GM18867 (cell line): ENCODE data around the gene USP19.

Source experiments
- ATAC-seq: cut with Tn5 transposase; IDR thresholded peaks from one replicate; pipeline ENCODE4 v1.9.1; 2021; ENCODE audit warnings: mild to moderate bottlenecking, moderate library complexity; ENCODE audit not compliant: unreplicated experiment

USP19 gene

DNA sequence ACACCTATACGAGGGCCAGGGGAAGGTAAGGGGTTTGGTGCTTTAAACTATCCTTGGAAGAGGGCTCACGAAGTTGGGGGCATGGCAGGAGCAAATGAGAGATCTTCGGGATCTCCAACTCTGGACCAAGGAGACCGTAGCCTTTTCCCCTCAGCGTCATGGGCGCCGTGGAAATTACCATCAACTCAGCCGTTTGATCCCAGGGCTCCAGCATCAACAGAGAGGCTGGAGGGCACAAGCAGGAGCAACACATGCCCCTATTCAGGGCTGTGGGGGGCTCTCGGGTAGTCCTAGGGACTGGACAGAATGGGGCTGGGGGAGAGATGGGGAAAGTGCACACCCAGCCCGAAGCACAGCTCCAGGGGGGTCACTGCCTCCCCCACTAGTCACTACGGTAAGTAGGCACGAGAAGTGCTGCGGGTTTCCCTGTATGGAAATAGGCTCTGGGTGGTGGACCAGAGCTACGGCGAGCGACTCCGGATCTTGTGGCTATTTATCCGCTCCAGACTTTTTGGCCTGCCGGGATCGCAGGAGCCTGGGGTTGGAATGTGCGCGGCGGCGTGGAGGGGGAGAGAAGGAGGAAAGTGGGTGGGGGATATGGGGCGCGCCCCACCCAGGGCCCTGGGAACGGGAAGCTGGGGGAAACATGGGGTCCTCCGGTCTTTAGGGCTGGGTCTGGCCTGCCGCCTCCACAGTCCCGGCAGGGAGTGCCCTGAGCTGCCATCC lies 12.8 kb upstream of the USP19 start:
- no peak for ATAC-seq

GRCh38 chr3:49132437-49133225 lies 12.0 kb upstream of the USP19 start, which contains the start of gene LAMB2:
Gene LAMB2 (minus strand): TSS chr3:49133050. CDS start chr3:49132867, 183 bp downstream.
- no peak for ATAC-seq

DNA sequence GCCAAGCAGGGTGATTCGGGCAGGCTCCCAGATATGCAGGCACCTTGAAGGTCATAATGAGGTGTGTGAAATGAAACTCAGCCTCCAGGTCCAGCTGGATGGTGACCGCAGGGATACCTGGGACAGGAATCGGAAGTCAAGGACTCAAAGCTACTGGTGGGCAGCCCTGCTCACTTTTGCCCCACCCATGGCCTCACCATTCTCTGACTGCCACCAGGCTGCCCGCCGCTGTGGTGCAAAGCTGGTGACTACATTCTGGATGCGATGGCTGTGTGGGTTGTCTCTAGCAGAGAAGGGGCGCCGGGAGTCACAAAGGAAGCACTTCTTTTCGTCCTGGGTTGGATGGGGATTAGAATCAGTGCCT lies 11.4 kb upstream of the USP19 start:
- ATAC-seq, result no peak

GRCh38 chr3:49131576-49131975 lies 11.0 kb upstream of the USP19 start:
- ATAC-seq, result no peak

DNA sequence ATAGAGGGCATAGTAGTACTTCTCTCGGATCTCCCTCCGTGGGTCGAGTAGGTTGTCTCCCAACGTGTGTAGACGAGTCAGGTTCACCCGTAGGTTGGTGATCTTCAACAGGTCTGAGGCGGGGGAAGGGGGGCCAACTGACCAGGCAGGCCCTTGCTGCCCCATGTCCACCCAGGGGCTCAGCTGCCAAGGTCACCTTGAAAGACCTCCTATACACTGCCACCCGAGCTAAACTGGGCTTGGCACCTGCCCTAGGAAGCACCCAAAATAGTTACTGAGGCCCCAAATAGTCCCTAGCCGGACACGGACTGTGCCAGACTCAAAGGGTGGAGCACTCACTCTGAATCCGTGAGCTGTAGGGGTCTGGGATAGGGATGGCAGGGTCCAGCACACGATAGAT lies 10.4 kb upstream of the USP19 start:
- ATAC-seq, result no peak

DNA sequence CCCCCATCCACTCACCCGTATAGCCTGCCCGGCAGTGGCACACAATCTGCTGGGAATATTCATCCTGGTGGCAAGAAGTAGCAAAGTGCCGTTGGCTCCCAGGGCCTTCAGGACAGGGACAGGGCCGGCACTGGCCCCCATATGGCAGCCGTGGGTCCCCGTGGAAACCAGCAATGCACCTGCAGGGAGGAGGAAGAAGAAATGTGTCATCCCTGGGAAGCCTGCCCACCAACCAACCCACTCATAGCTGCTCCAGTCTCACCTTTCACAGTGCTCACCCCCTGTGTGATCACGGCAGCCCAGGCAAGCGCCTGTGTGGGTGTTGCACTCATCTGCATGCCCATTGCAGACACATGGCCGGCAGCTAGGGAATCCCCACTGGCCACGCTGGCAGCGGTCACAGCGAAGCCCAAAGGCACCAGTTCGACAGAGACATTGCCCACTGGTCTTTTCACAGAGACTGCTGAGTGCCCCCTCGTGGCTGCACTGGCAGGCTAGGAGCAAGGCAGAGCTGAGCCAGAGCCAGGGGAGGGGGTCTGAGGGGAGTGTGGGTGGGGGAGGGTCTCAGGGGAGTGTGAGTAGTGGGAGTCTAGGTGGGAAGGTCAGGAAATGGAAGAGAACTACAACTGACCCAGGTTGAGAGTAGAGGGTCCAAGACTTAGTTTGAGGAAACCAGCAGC lies 4.5 kb upstream of the USP19 start:
- ATAC-seq, result no peak

GRCh38 chr3:49124203-49124602 lies 3.6 kb upstream of the USP19 start:
- ATAC-seq, result no peak

DNA sequence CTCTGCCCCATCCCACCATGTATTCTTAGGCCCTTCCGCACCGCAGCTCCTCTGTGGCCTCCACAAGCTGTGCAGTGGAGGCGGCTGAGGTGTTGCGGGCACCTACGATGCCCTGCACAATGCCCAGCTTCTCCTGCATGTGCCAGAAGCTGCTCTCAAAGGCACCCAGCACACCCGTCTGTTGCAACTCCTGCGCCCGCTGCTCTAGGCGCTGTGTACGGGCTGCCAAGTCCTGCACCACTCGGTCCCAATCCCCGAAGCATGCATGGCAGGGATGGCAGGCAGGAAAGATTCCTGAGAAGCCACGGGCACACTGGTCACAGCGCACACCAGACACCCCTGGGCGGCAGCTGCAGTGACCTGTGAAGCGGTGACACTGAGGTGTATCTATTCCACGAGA lies 3.1 kb upstream of the USP19 start:
- ATAC-seq, result no peak

- ATAC-seq, result no peak
Measured at GRCh38 chr3:49122886-49123545, 2.4 kb upstream of the USP19 start.

GRCh38 chr3:49122451-49122850 lies 1.8 kb upstream of the USP19 start:
- ATAC-seq, result no peak

DNA sequence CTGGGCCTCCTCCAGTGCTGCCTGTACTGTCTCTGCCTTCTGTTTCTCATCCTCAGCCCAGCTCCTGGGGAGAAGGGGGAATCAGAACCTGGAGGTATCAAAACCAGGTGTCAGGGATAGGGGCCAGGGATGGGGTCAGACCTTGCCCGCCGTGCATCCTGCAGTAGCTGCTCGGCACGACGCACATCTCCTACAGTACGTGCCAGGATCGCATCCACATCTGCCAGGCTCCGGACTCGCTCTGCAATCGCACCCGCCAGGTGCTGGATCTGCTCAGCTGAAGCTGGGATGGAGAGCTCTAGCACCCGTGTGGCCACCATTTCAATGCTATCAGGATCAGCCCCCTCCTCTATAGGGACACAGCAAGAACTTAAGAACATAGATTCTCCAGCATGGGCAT lies 1.4 kb upstream of the USP19 start:
- ATAC-seq, result no peak

DNA sequence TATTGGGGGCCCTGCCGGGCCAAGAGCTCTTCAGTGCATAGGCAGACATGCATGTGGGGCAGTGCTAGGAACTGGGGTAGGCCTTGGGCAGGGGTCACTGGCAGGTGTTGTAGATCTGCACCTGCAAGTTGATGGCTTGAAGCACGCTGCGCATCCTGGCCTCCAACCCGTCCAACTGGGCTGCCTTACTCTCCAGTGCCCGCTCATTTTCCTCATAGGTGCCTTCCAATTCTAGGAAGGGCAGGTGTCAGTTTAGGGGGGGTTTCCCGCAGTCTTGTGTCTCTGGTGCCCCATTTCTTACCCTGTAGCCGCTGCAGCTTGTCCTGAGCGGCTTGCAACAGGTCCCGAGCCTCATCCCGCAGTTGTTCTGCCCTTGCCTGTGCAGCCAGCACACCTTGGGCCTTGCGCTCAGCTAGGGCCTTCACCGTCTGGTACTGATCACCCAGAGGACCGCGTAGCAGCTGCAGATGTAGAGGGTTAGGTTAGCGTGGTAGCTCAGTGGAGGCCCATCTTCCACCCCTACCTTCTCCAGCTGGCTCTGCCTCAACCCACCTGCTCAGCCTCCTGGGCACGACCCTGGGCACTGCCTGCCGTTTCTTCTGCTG lies 611 bp upstream of the USP19 start:
- no peak for ATAC-seq

DNA sequence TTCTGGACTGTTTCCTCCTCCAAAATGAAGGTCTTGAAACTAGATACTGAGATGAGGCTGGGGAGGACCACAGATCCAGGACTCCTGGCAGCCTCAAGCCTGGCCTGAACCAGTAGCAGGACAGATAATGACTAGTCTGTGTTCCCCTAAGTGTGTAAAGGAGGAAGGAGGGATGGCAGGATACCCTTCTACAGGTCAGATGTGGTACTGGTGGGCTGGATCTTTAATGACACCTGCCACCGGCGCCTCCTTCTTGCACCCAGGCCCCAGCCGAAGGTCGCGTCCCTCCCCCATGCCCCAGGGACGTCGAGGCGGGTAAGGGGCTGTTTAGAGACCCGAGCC lies 556 bp downstream of the USP19 start:
- ATAC-seq, result no peak

GRCh38 chr3:49119439-49119838 lies 1.2 kb downstream of the USP19 start:
- no peak for ATAC-seq

- no peak for ATAC-seq
Measured at GRCh38 chr3:49119036-49119435, 1.6 kb downstream of the USP19 start.

GRCh38 chr3:49112262-49112661 lies 8.4 kb downstream of the USP19 start:
- ATAC-seq, result no peak

DNA sequence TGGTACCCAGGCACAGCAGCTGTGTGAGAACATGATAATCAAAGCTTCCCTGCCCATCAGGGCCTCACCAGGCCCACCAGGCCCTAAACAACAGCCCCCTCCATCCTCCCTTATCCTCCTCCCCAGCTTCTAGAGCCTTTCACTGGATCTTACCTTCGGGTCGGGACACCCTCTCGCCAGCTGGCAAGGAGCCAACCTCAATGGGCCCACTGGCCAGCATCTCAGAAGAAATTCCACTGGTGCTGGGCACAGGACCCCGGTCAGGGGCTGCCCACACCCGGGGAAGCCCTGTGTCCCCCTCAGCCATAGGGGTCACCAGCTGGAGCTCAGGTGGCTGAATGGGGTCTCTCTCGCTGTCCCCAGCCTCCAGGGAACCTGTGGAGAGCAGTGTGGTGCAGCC lies 9.3 kb downstream of the USP19 start:
- ATAC-seq, result no peak

- no peak for ATAC-seq
Measured at GRCh38 chr3:49110780-49111179, 9.8 kb downstream of the USP19 start.

DNA sequence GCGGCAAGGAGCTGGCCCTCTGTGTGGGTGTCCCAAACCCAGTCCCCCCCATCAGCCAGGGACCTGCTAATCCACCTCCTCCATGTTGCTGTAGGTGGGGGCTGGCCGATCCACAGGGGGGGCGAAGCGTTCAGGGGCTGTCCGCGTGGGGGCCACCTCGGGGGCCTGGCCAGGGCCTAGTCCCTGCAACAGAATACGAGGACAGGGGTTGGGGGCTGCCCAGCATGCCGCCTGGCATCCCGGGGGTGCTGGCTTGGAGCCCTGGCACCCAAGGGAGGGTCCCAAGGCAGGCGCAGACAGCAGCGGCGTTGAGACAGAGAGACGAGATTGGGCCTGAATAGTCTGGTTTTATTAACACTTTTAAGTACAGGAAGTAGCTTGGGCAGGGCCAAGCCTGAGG lies 12.3 kb downstream of the USP19 start:
- no peak for ATAC-seq

- ATAC-seq, result peak; percentile 82
Measured at GRCh38 chr3:49104427-49105291, 16.0 kb downstream of the USP19 start, which contains the start of gene QARS1. Gene QARS1 (minus strand): TSS chr3:49104757. CDS start chr3:49104733, 24 bp downstream.
